GM12865 (cell line): Measurements from ENCODE around the gene DNAH17.

Experiments
- DNase-seq: peaks from one replicate; pipeline ENCODE4 v3.0.0; 2010; ENCODE audit warnings: low read depth
- H3K4me3 ChIP-seq: 2 replicates; pipeline ENCODE4 v1.5.1; 2011; ENCODE audit warnings: mild to moderate bottlenecking, low read depth, low read length, control low read depth
- TF ChIP-seq, protein P1 (sequence below): IDR thresholded peaks from 2 replicates; pipeline ENCODE4 v1.5.1; 2011; ENCODE audit warnings: low read length, control low read depth, low read depth, inconsistent platforms; ENCODE audit not compliant: insufficient read depth; ENCODE audit errors: missing control alignments

The DNAH17 gene, protein sequence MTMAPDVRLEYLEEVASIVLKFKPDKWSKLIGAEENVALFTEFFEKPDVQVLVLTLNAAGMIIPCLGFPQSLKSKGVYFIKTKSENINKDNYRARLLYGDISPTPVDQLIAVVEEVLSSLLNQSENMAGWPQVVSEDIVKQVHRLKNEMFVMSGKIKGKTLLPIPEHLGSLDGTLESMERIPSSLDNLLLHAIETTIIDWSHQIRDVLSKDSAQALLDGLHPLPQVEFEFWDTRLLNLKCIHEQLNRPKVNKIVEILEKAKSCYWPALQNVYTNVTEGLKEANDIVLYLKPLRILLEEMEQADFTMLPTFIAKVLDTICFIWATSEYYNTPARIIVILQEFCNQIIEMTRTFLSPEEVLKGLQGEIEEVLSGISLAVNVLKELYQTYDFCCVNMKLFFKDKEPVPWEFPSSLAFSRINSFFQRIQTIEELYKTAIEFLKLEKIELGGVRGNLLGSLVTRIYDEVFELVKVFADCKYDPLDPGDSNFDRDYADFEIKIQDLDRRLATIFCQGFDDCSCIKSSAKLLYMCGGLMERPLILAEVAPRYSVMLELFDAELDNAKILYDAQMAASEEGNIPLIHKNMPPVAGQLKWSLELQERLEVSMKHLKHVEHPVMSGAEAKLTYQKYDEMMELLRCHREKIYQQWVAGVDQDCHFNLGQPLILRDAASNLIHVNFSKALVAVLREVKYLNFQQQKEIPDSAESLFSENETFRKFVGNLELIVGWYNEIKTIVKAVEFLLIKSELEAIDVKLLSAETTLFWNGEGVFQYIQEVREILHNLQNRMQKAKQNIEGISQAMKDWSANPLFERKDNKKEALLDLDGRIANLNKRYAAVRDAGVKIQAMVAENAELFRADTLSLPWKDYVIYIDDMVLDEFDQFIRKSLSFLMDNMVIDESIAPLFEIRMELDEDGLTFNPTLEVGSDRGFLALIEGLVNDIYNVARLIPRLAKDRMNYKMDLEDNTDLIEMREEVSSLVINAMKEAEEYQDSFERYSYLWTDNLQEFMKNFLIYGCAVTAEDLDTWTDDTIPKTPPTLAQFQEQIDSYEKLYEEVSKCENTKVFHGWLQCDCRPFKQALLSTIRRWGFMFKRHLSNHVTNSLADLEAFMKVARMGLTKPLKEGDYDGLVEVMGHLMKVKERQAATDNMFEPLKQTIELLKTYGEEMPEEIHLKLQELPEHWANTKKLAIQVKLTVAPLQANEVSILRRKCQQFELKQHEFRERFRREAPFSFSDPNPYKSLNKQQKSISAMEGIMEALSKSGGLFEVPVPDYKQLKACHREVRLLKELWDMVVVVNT (N-terminal part only)

DNA sequence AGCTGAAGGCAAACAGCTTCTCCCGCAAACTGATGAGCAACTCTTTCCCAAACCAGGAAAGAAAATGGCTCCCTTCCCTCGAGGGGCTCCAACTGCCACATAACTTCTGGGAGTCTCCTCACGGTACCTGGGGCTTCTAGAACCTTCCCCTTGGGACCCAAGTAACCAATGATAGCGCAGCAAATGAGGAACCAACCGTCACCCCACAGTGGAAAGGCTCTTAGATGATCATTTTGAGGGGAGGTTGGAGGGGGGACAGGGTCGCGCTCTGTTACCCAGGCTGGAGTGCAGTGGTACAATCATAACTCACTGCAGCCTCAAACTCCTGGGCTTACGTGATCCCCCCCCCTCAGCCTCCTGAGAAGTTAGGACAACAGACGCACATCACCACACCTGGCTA, at the start of gene DNAH17:
Gene DNAH17, minus strand, starts transcription at position 101 of the 400 bp plus-strand sequence. CDS start 2,339 bp downstream, outside the sequence.
- no peak for DNase-seq
- TF ChIP-seq, protein P1, sequence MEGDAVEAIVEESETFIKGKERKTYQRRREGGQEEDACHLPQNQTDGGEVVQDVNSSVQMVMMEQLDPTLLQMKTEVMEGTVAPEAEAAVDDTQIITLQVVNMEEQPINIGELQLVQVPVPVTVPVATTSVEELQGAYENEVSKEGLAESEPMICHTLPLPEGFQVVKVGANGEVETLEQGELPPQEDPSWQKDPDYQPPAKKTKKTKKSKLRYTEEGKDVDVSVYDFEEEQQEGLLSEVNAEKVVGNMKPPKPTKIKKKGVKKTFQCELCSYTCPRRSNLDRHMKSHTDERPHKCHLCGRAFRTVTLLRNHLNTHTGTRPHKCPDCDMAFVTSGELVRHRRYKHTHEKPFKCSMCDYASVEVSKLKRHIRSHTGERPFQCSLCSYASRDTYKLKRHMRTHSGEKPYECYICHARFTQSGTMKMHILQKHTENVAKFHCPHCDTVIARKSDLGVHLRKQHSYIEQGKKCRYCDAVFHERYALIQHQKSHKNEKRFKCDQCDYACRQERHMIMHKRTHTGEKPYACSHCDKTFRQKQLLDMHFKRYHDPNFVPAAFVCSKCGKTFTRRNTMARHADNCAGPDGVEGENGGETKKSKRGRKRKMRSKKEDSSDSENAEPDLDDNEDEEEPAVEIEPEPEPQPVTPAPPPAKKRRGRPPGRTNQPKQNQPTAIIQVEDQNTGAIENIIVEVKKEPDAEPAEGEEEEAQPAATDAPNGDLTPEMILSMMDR = no peak
- no peak within 1 kb of the TSS for H3K4me3 ChIP-seq

DNA sequence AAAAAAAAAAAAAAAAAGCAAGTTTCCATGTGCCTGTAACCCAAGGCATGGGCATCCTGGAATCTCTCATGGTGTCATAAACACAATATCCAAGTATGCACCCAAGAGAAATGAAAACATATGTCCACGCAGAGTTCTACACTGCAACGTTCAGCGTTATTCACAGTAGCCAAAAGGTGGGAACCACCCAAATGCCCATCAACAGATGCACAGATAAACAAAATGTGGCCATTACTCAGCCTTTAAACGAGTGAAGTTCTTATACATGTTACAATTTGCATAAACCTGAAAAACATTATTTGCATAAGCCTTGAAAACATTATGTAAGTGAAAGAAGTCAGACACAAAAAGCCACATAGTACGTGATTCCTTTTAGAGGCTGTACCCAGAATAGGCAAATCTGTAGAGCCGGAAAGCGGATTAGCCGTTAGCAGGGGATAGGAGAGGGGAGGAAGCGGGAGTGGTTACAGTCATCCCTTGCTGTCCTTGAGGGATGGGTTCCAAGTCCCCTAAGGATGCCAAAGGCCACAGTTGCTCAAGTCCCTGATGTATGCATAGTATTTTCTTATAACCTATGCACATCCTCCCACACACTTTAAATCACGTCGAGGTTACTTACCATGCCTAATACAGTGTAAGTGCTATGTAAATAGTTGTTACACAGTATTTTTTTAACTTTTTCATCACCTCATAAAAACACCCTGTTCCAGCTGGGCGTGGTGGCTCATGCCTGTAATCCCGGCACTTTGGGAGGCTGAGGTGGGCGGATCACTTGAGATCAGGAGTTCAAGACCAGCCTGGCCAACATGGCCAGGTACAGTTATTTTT, 47.3 kb upstream of the DNAH17 start:
- H3K4me3 ChIP-seq = no peak overlapping the region
- DNase-seq = peak; percentile 53
- TF ChIP-seq, protein P1 = no peak

DNA sequence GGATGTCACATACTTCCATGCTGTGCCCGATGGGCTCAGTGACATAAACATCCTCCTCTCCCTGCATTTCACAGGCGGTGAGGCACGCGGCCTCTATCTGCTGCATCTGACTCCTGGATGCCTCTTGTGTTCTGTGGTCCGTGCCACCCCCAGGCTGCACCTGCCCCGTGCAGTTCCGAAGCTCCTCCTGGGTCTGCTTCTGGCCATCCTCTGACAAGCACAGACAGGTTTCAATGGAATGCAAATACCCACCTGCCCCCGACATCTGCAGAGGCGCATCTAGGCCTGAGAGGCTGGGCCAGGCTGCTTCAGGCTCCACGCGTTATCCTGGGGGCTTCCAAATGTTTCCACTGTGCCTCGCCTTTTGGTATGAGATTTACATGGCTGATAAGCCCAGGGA, 46.3 kb upstream of the DNAH17 start:
- H3K4me3 ChIP-seq = no peak overlapping the region
- TF ChIP-seq, protein P1 = no peak
- DNase-seq = no peak

DNA sequence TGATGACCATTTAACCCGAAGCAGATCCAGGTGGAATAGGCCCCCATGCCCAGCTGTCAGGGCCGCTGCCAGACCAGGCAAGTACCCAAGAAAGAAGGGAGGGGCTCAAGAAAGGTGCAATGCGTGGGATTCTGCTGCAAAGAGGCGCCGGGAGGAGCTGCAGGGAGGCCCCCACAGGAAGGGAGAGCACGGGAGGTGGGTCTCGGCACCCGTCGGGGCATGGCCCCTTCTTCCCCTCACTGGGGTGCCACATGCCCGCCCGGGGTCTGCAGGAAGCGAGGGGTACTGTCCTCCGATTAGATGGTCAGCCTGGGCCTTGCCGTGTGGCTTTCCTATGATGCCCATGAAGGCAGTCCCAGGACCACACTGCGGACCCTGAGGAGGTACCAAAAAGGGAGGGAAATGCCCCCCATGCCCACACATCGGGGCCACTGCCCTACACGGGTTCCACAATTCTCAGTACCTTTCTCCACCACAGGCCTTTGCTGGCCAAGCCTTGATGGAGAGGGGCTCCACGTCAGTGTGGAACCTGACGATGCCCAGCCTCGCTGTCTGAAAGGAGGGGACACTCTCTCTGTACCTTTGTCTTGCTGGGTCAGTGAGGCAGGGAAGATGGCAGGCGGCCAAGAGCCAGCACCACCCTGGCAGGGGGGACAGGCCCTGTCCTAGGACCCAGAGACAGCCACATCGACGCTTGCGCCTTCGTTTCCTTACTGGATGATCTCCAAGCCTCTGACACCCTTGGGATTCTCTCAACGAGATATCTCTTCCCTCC, 45.5 kb upstream of the DNAH17 start:
- H3K4me3 ChIP-seq = no peak overlapping the region
- TF ChIP-seq, protein P1 = no peak
- no peak for DNase-seq

DNA sequence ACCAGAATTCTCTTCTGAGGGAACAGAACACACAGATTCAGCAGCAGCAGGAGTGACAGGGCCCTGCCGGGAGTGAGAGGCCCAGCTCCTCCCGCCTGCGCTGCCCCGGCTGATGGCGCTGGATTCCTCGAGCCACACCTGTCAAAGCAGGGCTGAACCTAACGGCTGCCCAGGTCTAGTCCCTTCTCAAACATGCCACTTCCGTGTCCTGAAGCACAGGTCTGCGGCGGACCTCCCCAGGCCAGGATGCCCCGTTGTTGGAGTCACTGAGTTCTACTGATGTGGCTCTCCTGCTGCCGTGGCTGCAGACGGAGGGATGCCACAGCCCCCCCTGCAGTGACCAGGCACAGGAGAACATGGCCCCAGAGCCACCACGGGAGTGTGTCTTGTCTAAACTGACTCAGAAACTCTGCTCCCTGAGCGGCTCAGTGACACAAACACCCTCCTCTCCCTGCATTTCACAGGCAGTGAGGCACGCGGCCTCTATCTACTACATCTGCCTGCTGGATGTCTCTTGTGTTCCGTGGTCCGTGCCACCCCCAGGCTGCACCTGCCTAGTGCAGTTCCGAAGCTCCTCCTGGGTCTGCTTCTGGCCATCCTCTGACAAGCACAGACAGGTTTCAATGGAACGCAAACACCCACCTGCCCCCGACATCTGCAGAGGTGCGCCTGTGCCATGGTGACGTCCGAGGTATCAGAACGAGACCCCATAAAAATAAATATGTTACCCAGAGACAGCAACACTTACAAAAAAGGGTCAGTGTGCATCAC, 44.7 kb upstream of the DNAH17 start:
- H3K4me3 ChIP-seq = no peak overlapping the region

More for the DNA sequence above, 44.7 kb upstream of the DNAH17 start:
- TF ChIP-seq, protein P1 = no peak
- DNase-seq = no peak
